GM18526 (cell line): ENCODE measurements around the gene PUM1.

ENCODE experiments used
- POLR2A ChIP-seq: IDR thresholded peaks from 3 replicates; pipeline ENCODE4 v1.6.1; 2011; ENCODE audit not compliant: insufficient read length; ENCODE audit errors: extremely low read depth

Gene PUM1

DNA sequence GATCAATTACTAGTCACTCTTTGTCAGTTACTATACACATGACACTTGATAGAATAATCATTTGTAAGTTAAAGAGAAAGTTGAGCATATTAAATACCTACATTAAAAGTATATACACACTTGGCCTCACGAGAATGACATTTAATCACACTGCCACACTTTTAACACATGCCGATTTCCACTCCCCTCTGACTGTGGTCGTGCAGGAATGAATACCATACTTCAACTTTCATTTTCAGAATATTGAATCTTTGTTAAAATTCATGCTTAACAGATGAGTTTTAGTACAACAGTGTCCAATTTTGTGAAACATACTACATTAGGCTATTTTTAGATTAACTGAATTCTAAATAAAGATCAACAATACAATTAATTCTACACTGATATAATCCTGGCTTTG is 78.8 kb downstream of the PUM1 start:
- no peak for TF ChIP-seq POLR2A

DNA sequence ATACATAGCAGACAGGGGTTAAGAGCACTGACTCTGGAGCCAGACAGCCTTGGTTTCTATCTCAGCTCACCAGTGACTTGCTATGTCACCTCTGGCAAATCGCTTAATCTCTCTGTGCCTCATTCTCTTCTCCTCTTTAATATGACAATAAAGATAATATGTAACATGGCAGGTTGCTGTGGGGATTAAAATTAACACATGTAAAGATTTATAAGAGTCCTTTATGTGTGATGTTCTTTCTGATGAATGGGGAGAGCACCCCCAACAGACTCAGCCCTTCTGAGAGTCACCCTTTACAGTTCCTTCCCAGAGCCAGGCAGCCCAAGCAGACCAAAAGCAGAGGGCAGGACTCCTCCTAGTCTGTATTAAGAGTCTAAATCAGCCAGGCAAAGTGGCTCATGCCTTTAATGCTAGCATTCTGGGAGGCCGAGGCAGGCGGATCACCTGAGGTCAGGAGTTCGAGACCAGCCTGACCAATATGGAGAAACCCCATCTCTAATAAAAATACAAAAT is 80.5 kb downstream of the PUM1 start:
- no peak for TF ChIP-seq POLR2A

DNA sequence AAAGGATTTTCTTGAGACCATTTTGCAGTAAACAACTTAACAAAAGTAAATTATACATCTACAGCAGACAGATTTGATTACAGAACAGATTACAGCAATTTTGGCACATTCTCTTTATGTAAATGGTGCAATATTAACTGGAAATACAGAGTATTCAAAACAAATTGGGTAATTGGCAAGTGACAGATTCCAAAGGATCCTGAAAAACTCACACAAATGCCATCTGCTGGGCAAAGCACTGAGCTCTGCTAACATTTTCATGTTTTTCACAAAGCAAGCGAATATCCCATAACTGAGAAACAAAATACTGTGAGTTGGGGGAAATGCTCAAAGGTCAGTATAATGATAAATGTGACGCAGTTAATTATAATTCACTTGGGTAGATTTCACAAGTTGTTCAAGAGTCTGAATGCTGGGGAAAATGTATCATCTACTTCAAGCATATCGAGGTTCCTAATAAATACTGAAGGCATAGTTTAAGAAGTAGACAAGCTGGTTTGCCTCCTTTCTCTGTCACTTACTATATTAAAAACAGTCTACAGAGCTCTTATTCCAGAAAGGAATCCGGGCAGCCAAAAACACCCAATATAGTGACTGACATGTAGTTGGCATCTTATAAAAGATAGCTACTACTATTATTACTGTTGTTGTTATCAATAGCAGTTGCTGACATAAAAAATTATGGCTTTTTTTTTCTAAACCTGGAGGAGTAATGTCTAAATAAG is 81.2 kb downstream of the PUM1 start:
- no peak for TF ChIP-seq POLR2A

DNA sequence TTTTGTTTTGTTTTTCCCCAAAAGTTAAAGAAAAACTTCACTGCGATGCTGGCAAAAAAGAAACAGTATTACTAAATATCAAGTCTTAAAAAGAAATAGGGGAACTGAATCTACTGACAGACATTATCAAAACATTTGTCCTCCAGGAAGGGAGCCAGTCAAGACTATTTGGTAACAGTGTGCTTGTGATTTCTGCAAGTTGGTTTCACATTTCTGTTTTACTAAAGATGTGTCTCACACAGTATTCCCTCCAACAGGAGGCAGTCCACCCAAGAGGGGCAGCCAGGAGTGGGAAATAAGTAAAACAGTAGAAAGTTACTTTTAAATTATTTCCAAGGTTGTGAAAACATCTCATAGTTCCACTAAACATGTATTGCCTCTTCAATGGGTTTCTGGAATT is 82.6 kb downstream of the PUM1 start:
- TF ChIP-seq POLR2A: no peak

DNA sequence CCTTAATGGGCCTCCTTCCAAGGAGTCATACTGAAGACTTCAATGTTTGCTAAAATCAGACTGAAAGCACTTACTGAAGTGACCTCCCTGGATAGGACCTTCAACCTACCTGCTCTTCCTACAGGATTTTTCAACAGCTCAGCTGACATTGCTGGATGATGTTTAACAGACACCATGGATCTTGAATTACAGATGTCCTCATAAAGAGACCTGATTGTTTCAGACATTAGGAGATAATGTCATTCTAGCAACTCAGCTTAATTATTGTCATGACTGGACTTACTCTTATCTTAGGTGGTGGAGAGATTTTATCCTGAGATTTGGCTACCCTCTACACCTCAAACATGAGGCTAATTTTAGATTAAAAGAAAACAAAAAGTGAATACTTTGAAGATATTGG is 83.1 kb downstream of the PUM1 start:
- TF ChIP-seq POLR2A: no peak

DNA sequence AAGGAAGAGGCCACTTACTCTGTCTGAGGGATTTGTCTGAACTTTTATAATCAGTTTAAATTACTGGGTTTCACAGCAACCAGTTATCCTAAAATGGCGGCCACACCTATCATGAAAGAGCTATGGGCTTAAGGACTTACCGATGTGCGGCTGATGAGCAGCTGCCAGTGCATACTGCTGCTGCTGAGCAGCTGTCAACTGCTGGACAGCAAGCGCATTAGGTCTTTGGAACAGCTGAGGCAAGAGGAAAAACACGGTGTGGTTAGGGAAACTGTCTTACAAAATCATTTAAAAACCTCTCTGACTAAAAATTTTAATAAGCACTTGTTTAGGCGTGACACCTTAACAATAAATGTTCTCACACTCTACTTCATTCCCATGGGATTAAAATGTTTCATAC is 84.3 kb downstream of the PUM1 start:
- no peak for TF ChIP-seq POLR2A

DNA sequence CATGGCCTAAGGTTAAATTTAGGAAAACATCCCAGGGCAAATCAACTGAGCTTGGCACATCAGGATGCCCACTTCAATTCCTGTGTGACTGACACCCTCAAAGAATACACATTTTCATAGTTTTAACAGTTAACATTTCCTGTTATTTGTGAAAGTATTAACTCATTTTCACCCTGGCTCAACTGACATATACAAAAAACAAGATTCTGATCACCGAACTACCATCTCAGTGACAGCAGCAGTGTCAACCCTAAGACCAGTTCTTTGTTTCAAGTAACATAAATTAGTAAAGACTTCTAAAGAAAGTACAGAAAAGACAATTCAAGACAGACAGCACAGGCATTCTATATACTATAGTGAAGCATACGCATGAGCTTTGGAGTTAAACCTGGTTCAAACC is 88.0 kb downstream of the PUM1 start:
- no peak for TF ChIP-seq POLR2A

DNA sequence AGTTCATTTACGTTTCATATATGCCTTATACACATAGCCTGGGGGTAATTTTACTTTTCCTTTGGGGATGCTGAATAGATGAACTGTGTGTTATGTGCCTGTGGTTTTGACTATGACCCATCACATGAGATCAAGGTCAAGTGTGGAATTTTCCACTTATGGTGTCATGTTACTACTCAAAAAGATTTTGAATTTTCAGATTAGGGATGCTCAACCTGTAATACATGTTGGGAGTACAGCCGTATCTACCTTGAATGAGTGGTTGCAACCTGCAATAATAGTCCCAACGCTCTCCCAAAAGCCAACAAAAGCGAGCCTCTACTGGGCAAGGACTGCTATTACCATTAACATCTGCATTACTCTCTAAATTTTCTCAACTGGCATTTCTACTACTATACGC is 88.4 kb downstream of the PUM1 start:
- TF ChIP-seq POLR2A: no peak

DNA sequence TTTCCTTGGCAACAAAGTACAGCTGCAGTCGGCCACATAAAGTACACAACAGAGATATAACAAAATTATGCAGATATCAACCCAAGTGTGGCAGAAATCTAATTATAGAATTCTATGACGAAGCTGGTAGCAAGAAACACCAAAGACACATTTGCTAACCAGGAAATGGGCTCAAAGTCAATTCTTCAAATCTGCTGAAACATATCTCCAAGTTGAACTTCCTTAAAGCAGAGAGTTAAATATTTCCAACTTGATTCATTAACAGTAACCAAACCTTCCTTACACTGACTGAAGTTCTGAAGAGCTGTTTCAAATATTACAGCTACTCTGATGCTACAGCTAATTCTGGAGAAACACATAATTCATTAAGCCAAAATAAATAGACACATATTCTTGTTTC is 89.4 kb downstream of the PUM1 start:
- TF ChIP-seq POLR2A: no peak

DNA sequence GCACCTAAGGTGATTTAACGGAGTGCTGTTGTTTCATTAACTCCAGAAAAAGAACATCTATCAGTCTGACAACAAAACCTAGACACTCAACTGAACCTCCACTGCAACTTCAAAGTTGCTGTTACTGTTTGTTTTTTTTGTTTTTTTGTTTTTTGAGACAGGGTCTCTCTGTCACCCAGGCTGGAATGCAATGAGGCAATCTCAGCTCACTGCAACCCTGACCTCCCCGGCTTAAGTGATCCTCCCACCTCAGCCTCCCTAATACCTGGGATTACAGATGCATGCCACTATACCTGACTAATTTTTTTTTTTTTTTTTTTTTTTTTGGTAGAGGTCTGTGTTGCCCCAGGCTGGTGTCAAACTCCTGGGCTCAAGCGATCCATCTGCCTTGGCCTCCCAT is 90.3 kb downstream of the PUM1 start:
- TF ChIP-seq POLR2A: no peak

DNA sequence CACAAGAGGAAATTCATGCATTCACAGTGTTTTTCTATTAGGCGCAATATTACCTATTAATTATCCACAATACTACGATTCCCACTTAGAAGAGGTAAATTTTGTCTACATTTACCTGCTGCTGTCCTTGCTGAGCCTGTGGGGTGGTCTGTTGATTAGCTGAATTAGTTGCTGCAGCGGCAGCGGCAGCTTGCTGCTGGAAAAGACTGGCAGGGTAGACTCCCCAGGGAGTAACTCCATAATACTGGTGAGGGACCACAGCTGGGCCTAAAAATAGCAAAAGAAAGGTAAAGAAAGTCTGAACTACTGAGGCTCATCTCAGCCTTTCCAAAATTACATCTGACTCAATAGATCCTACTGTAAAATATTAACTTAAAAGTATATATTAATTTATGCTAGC is 91.0 kb downstream of the PUM1 start:
- TF ChIP-seq POLR2A: no peak

DNA sequence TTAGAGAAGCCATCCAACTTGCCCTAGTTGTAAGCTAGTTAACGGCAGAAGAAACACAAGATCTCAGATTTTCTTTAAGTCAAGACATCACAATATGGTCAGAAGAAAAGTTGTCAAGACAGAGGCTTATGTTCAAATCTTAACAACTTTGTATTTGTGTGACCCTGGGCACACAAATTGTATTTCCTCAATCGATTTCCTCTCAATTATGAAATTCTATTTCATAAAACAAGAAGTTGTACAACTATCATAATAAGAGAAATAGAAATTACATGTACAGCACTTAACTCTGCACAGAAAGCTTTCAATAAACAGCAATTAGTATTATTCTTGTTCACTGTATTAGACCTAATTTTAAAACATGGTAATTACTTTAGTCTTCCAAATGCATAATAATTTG is 94.0 kb downstream of the PUM1 start:
- TF ChIP-seq POLR2A: no peak

DNA sequence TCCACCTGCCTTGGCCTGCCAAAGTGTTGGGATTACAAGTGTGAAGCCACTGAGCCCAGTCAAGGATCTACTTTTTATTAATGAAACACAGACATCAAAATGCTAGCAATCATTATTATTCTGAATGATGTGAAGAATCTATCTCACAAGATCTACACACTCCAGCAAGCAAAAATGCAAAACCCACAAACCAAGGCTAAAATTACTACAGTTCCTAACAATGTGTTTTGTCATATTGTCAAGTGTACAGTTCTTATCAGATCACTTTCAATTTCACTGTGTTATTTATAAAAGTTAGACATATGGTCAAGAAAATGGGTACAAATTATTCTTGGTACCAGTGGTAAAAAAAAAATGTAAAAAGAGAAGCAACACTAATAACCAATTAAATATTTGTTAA is 95.6 kb downstream of the PUM1 start:
- TF ChIP-seq POLR2A: no peak

DNA sequence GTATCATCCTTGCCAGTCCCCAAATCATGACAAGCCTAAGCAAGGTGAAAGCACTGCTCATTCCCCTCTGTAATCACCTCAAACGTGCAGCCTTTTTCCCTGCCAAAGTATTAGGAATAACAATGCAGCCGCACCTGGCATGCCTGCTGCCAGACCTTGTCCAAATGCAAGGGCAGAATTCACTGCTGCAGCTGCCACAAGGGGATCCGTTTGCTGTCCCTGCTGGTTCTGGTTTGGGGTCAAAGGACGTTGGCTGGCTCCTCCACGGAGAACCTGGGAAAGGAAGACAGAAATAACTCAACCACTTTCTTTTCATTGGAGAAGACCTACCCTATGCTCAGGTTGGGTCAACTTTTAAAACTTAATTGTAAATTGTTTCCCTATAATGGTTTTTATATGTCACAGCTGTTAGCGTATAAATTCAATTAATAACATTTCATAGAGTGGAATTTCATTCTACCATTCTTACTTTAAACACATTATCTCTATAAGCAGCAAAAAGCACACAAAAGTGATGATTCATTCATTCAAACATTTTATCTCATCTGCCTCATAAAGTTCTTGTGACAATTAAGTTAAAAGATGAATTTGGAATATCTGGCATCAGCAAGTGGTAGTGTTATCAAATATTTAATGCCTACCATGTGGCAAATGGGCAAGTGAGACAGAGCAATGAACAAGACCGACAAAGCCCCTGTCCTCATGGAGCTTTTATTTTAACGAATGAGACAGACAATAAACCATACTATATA is 97.1 kb downstream of the PUM1 start:
- no peak for TF ChIP-seq POLR2A

DNA sequence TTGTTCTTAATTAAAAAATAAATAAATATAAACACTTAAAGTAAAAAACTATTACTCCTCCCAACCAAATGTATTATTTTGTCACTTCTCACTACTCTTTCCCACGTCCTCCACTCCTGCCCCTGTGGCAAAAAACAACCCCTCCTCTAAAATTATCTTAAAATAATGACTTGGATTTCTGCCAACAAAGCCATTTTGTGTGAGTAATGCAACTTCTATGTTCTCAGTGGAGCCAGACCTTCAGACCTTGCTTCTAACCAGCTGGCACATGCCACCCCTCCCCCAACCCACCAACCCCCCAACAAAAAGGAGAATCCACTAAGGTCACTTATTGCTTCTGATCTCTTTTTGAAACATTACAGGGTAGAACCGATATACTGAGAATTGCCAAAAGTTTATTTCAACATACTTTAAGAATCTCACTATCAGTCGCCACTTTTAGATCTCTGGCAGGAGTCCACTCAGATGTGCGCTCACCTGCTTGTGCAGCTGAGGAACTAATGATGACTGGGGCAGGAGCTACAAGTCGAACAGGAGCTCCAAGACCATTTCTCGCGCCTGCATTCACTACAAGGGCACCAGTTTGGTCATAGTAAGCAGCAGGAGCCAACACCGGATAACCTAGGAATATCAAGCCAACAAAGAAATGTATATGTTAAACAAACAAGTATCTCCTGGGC is 98.7 kb downstream of the PUM1 start:
- no peak for TF ChIP-seq POLR2A

DNA sequence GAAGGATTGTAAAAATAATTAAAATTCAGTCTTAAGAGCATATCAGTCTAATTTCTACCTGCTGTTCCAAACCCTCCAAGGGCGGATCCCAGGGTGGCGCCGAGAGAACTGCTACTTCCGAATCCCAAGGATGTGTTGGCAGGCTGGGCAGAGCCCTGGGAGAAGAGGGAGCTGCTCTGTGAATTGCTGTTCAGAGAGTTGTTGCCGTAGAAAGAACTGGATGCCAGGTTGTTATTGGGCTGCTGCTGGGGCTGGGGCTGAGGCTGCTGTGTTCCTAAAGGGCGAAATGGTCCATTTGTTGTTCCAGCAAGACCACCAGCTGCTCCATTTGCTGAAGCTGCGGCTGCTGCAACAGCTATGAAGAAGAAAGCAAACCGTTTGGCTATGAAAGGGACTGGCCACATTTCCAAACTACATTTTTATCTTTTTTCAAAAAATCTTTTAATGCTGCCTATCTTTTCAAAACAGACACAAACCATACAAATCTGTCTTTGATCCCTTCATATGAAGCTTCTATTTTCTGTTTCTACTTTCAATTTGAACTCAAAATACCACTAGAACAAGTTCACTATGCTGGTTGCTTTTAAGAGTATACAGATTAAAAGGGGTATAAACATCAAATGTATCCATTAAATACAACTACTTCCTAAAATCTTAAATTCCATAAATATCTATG is 99.5 kb downstream of the PUM1 start:
- no peak for TF ChIP-seq POLR2A

DNA sequence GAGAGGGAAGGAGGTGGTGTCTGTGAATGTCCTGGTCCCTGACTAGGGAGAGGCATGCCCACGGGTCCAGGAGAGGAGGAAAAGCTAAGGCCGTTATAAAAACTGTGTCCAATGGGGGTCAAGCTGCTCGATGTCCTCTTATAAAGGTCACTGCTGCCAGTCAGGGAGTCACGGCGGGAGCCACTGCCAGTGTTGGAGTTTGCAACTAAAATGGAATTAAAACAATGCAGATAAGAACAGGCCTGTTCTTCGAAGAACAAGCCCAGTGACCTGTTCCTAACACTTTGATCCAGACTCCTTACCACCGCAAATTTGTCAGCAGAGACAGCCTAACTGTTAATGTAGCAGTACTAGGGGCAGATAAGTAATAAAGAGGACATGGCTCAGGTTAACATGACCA is 100.8 kb downstream of the PUM1 start:
- no peak for TF ChIP-seq POLR2A
